Measurements from ENCODE around the gene MIPOL1. TPM values are rescaled to one million over a fixed set of nuclear protein-coding genes. Genes with fewer than 3 reads are reported as not detected.

Gene MIPOL1
- total and polyA plus RNA-seq, 2 of the 13 experiments (the other 11 are each of a cell fraction or from before 2014, with no cell fraction given), result 8.6 to 34.2 TPM

DNA sequence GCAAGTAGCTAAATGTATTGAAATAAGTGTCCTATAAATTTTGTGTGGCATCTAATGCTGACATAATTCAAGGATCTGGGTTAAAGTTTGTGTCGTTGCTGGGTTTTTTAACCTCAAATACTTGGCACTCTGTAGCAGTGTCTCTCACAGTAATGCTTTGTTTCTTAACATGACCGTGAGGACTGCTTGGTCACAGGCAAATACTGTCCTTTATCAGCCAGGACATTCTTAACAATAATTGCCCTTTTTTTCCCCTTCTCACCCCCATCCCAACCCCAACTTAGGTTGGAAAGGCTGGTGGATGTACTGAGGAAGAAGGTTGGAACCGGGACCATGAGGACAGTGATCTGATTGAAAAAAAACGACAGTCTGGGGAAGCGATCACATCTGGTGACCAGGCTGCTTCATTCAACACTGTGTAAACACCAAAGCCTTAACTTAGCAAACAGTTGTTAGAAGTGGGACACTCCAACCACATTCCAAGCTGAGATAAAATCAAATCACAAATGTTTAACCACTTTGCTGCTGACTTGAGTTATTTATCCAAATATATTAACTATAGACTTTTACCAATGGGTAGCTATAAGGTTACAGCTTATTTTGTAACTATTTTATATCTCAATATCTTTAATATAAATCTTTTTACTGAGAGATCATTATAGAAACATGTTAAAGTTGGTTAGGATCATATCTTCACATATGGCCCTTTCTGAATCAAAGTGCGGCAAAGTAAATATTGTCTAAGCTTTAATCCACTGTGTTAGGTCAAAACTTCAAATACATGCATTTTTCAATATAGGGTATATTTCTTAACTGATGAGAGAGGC is 349.1 kb downstream of the MIPOL1 start (continued):
- TF ChIP-seq, protein P1, sequence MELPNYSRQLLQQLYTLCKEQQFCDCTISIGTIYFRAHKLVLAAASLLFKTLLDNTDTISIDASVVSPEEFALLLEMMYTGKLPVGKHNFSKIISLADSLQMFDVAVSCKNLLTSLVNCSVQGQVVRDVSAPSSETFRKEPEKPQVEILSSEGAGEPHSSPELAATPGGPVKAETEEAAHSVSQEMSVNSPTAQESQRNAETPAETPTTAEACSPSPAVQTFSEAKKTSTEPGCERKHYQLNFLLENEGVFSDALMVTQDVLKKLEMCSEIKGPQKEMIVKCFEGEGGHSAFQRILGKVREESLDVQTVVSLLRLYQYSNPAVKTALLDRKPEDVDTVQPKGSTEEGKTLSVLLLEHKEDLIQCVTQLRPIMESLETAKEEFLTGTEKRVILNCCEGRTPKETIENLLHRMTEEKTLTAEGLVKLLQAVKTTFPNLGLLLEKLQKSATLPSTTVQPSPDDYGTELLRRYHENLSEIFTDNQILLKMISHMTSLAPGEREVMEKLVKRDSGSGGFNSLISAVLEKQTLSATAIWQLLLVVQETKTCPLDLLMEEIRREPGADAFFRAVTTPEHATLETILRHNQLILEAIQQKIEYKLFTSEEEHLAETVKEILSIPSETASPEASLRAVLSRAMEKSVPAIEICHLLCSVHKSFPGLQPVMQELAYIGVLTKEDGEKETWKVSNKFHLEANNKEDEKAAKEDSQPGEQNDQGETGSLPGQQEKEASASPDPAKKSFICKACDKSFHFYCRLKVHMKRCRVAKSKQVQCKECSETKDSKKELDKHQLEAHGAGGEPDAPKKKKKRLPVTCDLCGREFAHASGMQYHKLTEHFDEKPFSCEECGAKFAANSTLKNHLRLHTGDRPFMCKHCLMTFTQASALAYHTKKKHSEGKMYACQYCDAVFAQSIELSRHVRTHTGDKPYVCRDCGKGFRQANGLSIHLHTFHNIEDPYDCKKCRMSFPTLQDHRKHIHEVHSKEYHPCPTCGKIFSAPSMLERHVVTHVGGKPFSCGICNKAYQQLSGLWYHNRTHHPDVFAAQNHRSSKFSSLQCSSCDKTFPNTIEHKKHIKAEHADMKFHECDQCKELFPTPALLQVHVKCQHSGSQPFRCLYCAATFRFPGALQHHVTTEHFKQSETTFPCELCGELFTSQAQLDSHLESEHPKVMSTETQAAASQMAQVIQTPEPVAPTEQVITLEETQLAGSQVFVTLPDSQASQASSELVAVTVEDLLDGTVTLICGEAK (IDR thresholded peaks at IDR 0.05), result no peak
- TF ChIP-seq, protein P1 (CRISPR knock-in tag; IDR thresholded peaks at IDR 0.05), result no peak; the same call in 1 of the 2 replicates
- TF ChIP-seq, protein P2, sequence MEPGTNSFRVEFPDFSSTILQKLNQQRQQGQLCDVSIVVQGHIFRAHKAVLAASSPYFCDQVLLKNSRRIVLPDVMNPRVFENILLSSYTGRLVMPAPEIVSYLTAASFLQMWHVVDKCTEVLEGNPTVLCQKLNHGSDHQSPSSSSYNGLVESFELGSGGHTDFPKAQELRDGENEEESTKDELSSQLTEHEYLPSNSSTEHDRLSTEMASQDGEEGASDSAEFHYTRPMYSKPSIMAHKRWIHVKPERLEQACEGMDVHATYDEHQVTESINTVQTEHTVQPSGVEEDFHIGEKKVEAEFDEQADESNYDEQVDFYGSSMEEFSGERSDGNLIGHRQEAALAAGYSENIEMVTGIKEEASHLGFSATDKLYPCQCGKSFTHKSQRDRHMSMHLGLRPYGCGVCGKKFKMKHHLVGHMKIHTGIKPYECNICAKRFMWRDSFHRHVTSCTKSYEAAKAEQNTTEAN (CRISPR knock-in tag; conservative IDR thresholded peaks at IDR 0.05), result 0 out of 2 replicates have a peak, but pooled peaks have one; percentile 84
- TF ChIP-seq CEBPG (CRISPR knock-in tag; IDR thresholded peaks at IDR 0.05) (peak; percentile 75), SOX13 (IDR thresholded peaks at IDR 0.05) (peak; percentile 92), SOX13 (CRISPR knock-in tag; conservative IDR thresholded peaks at IDR 0.05 in 1 of 2, IDR thresholded peaks at IDR 0.05 in 1 of 2) (peak; percentile 65 to 95; a peak in 3 of 4 replicates), XRCC5 (optimal IDR thresholded peaks at IDR 0.05; ENCODE audit: low read length) (no peak), MED8 (CRISPR knock-in tag; IDR thresholded peaks at IDR 0.05; ENCODE audit: insufficient replicate concordance) (peak; percentile 60), ZSCAN29 (CRISPR knock-in tag; conservative IDR thresholded peaks at IDR 0.05) (peak; percentile 97), FOXA3 (CRISPR knock-in tag; IDR thresholded peaks at IDR 0.05) (peak; percentile 100), ZNF672 (CRISPR knock-in tag; IDR thresholded peaks at IDR 0.05) (no peak), SIX1 (CRISPR knock-in tag; IDR thresholded peaks at IDR 0.05; ENCODE audit: borderline replicate concordance) (peak; percentile 93), SATB2 (CRISPR knock-in tag; IDR thresholded peaks at IDR 0.05) (peak; percentile 96), HNRNPLL (IDR thresholded peaks at IDR 0.05; ENCODE audit: low read depth, low read length, poor library complexity, severe bottlenecking) (no peak), SMARCE1 (IDR thresholded peaks at IDR 0.05; ENCODE audit: borderline replicate concordance) (no peak), HNRNPUL1 (IDR thresholded peaks at IDR 0.05; ENCODE audit: low read depth, low read length) (no peak), ETV6 (CRISPR knock-in tag; conservative IDR thresholded peaks at IDR 0.05) (no peak; the same call in 1 of the 2 replicates), ZNF432 (CRISPR knock-in tag; IDR thresholded peaks at IDR 0.05; ENCODE audit: borderline replicate concordance) (no peak), ZNF431 (CRISPR knock-in tag; IDR thresholded peaks at IDR 0.05; ENCODE audit: borderline replicate concordance, low read depth) (no peak), ZBTB1 (CRISPR knock-in tag; IDR thresholded peaks at IDR 0.05; ENCODE audit: borderline replicate concordance) (no peak)
